GM12878 (cell line): ENCODE results near the gene FAM53B. TPM values are rescaled to one million over a fixed set of nuclear protein-coding genes. Genes with fewer than 3 reads are reported as not detected.

Source experiments
- BACH1 ChIP-seq: fragments of 450-650 bp; IDR thresholded peaks from 2 replicates; pipeline ENCODE4 v1.6.1; 2017; ENCODE audit warnings: mild to moderate bottlenecking, borderline replicate concordance
- BCLAF1 ChIP-seq: fragments of 450-650 bp; IDR thresholded peaks from 2 replicates; pipeline ENCODE4 v1.6.1; 2017; ENCODE audit warnings: antibody characterized with exemption, mild to moderate bottlenecking, moderate library complexity
- BRCA1 ChIP-seq: IDR thresholded peaks from 2 replicates; pipeline ENCODE4 v1.6.1; 2011; ENCODE audit warnings: low read depth, low read length, improper control_type of control experiment
- CBX3 ChIP-seq: fragments of 200-600 bp; sonication (generic); IDR thresholded peaks from 2 replicates; pipeline ENCODE4 v1.6.1; 2016; ENCODE audit warnings: low read depth, borderline replicate concordance
- CBX5 ChIP-seq: sonication (generic); IDR thresholded peaks from 2 replicates; pipeline ENCODE4 v1.6.1; 2016; ENCODE audit warnings: low read depth, moderate library complexity, mild to moderate bottlenecking, inconsistent platforms
- CHD1 ChIP-seq: IDR thresholded peaks from 2 replicates; pipeline ENCODE4 v1.6.1; 2012; ENCODE audit warnings: low read depth, low read length, improper control_type of control experiment
- ETV6 ChIP-seq, 2 experiments: fragments of 450-650 bp in 1 of 2; IDR thresholded peaks in 1 of 2; conservative IDR thresholded peaks in 1 of 2; 2 replicates each; pipeline ENCODE4 v1.6.1; 2014; ENCODE audit warnings: antibody characterized with exemption in 1 of 2, borderline replicate concordance in 1 of 2, low read depth in 1 of 2, mild to moderate bottlenecking in 1 of 2, moderate library complexity in 1 of 2
- HDAC2 ChIP-seq: fragments of 200-600 bp; sonication (generic); IDR thresholded peaks from 2 replicates; pipeline ENCODE4 v1.6.1; 2017
- IRF3 ChIP-seq: fragments of 450-650 bp; IDR thresholded peaks from 2 replicates; pipeline ENCODE4 v1.6.1; 2014; ENCODE audit warnings: mild to moderate bottlenecking
- JUNB ChIP-seq: IDR thresholded peaks from 2 replicates; pipeline ENCODE4 v1.6.1; 2016; ENCODE audit warnings: antibody characterized with exemption, mild to moderate bottlenecking
- MTA2 ChIP-seq: fragments of 450-650 bp; IDR thresholded peaks from 2 replicates; pipeline ENCODE4 v1.6.1; 2016; ENCODE audit warnings: low read depth, mild to moderate bottlenecking, moderate library complexity
- NFYA ChIP-seq: IDR thresholded peaks from 2 replicates; pipeline ENCODE4 v1.6.1; 2011; ENCODE audit warnings: low read depth, mild to moderate bottlenecking, low read length, improper control_type of control experiment, borderline replicate concordance
- NKRF ChIP-seq: fragments of 450-650 bp; conservative IDR thresholded peaks from 2 replicates; pipeline ENCODE4 v1.6.1; 2017; ENCODE audit warnings: mild to moderate bottlenecking, moderate library complexity
- NR2C2 ChIP-seq: IDR thresholded peaks from 2 replicates; pipeline ENCODE4 v1.6.1; 2011; ENCODE audit warnings: borderline replicate concordance, low read depth; ENCODE audit not compliant: control insufficient read depth, insufficient read length
- PBX3 ChIP-seq: IDR thresholded peaks from 2 replicates; pipeline ENCODE4 v1.6.1; 2011; ENCODE audit warnings: mild to moderate bottlenecking, low read depth, low read length, moderate library complexity; ENCODE audit not compliant: insufficient replicate concordance
- PML ChIP-seq: IDR thresholded peaks from 2 replicates; pipeline ENCODE4 v1.6.1; 2012; ENCODE audit warnings: low read length, inconsistent platforms
- RFX5 ChIP-seq: IDR thresholded peaks from 2 replicates; pipeline ENCODE4 v1.6.1; 2011; ENCODE audit warnings: low read depth, low read length, improper control_type of control experiment
- SREBF2 ChIP-seq: IDR thresholded peaks from 2 replicates; pipeline ENCODE4 v1.6.1; 2012; ENCODE audit warnings: mild to moderate bottlenecking, low read length
- TBL1XR1 ChIP-seq: IDR thresholded peaks from 2 replicates; pipeline ENCODE4 v1.6.1; 2012; ENCODE audit warnings: low read depth, low read length, improper control_type of control experiment
- TCF3 ChIP-seq: IDR thresholded peaks from 2 replicates; pipeline ENCODE4 v1.6.1; 2012; ENCODE audit warnings: low read depth, mild to moderate bottlenecking, low read length, borderline replicate concordance; ENCODE audit not compliant: insufficient read depth
- USF1 ChIP-seq: IDR thresholded peaks from 2 replicates; pipeline ENCODE4 v1.6.1; 2011; ENCODE audit warnings: borderline replicate concordance, low read depth, mild to moderate bottlenecking, moderate library complexity, mixed read lengths, low read length; ENCODE audit not compliant: insufficient read depth; ENCODE audit errors: extremely low read length
- ZNF217 ChIP-seq: fragments of 450-650 bp; IDR thresholded peaks from 2 replicates; pipeline ENCODE4 v1.6.1; 2017; ENCODE audit warnings: antibody characterized with exemption, mild to moderate bottlenecking
- ZNF274 ChIP-seq: IDR thresholded peaks from one replicate; pipeline ENCODE4 v1.8.0; 2011; ENCODE audit not compliant: insufficient read length, insufficient read depth
- polyA plus RNA-seq, 11 experiments: library from polyadenylated mRNA; depleted of rRNA in 4 of 11; unstranded in 6 of 11; stranded (reverse) in 5 of 11; fragments of >200 nt; fragmentation: Nextera tagmentation in 4 of 11; fragmentation: Illumina TruSeq in 1 of 11; extraction: Ambion mirVana in 4 of 11; extraction: Trizol in 1 of 11; gene quantifications; 1 replicate in 1 of 11; 2 replicates in 10 of 11; pipeline versions ENCODE4 v1.2.1 to v1.2.3, GENCODE V29; 2011 to 2016; ENCODE audit warnings: inconsistent platforms in 2 of 11, missing spikeins in 2 of 11, low read depth in 1 of 11
- total RNA-seq, 4 experiments: library from RNA; depleted of rRNA in 3 of 4; stranded (reverse); fragments of >200 nt in 3 of 4; fragmentation: Illumina TruSeq in 1 of 4; extraction: Trizol in 1 of 4; gene quantifications; 2 replicates each; pipeline versions ENCODE4 v1.2.1 to v1.2.3, GENCODE V29; 2013 to 2021

FAM53B gene
- total and polyA plus RNA-seq, 10 of the 15 experiments (the other 5 are each of a cell fraction or from before 2014, with no cell fraction given): 0.05 to 26.3 (median 8.1) TPM

- TF ChIP-seq USF1: no peak
- no peak; the same call in 1 of the 2 replicates for TF ChIP-seq BACH1
- TF ChIP-seq RFX5: no peak
- peak; percentile 89 for TF ChIP-seq JUNB
- no peak for TF ChIP-seq NFYA
- no peak for TF ChIP-seq CHD1
- no peak for TF ChIP-seq IRF3
- TF ChIP-seq TBL1XR1: no peak; the same call in 1 of the 2 replicates
- no peak for TF ChIP-seq NKRF
- peak; percentile 26 for TF ChIP-seq PBX3
- no peak for TF ChIP-seq HDAC2
- no peak for TF ChIP-seq CBX3
- TF ChIP-seq BCLAF1: no peak
- no peak for TF ChIP-seq SREBF2
- no peak for TF ChIP-seq ZNF274
- TF ChIP-seq ZNF217: no peak
- TF ChIP-seq CBX5: no peak
- no peak for TF ChIP-seq NR2C2
- peak in 1 of 2 experiments; percentile 89; a peak in 2 of 4 replicates for TF ChIP-seq ETV6 (conservative IDR thresholded peaks at IDR 0.05 in 1 of 2, IDR thresholded peaks at IDR 0.05 in 1 of 2; ENCODE audit: borderline replicate concordance in 1 of 2, low read depth in 1 of 2)
- TF ChIP-seq MTA2: peak; percentile 80
- TF ChIP-seq TCF3: peak; percentile 81; the same call in 1 of the 2 replicates
- no peak for TF ChIP-seq BRCA1
- no peak for TF ChIP-seq PML
These were observed 24.8 kb downstream of the FAM53B start (continued) for GRCh38 chr10:124719213-124719851.
